Measurements from ENCODE around the gene LPCAT3.

Gene LPCAT3

DNA sequence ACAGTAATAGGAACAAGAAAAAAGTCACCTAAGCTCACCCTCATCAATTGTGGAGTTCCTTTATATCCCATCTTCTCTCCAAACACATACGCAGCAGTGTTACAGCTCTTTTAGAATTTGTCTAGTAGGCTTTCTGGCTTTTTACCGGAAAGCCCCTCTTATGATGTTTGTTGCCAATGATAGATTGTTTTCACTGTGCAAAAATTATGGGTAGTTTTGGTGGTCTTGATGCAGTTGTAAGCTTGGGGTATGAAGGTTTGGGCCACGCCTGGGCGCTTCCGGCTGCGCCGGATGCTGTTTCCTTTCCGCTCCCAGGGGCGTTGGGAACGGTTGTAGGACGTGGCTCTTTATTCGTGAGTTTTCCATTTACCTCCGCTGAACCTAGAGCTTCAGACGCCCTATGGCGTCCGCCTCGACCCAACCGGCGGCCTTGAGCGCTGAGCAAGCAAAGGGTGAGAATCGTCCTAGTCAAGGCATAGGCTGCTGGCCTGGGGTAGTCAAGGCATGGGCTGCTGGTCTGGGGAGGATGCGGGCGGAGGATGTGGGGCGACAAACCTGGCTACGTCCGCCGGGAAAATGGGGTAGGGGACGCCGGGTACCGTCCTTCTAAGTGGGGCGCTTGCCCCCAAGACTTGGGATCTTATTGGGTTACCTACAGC, 74.4 kb downstream of the LPCAT3 start, which contains the start of the genes C12orf57 and RNU7-1 (continued):
- TF ChIP-seq, protein P1, sequence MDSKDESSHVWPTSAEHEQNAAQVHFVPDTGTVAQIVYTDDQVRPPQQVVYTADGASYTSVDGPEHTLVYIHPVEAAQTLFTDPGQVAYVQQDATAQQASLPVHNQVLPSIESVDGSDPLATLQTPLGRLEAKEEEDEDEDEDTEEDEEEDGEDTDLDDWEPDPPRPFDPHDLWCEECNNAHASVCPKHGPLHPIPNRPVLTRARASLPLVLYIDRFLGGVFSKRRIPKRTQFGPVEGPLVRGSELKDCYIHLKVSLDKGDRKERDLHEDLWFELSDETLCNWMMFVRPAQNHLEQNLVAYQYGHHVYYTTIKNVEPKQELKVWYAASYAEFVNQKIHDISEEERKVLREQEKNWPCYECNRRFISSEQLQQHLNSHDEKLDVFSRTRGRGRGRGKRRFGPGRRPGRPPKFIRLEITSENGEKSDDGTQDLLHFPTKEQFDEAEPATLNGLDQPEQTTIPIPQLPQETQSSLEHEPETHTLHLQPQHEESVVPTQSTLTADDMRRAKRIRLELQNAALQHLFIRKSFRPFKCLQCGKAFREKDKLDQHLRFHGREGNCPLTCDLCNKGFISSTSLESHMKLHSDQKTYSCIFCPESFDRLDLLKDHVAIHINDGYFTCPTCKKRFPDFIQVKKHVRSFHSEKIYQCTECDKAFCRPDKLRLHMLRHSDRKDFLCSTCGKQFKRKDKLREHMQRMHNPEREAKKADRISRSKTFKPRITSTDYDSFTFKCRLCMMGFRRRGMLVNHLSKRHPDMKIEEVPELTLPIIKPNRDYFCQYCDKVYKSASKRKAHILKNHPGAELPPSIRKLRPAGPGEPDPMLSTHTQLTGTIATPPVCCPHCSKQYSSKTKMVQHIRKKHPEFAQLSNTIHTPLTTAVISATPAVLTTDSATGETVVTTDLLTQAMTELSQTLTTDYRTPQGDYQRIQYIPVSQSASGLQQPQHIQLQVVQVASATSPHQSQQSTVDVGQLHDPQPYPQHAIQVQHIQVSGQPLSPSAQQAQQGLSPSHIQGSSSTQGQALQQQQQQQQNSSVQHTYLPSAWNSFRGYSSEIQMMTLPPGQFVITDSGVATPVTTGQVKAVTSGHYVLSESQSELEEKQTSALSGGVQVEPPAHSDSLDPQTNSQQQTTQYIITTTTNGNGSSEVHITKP (tag by site-specific recombination; IDR thresholded peaks at IDR 0.05): peak; percentile 36
- TF ChIP-seq GLI4 (tag by site-specific recombination; IDR thresholded peaks at IDR 0.05): peak; percentile 55; the same call in 1 of the 2 replicates
- TF ChIP-seq ZNF350 (tag by site-specific recombination; IDR thresholded peaks at IDR 0.05): no peak
- peak; percentile 38; the same call in 1 of the 2 replicates for TF ChIP-seq ZNF518A (tag by site-specific recombination; conservative IDR thresholded peaks at IDR 0.05; ENCODE audit: low read depth)
- TF ChIP-seq ZNF692 (tag by site-specific recombination; IDR thresholded peaks at IDR 0.05): no peak; the same call in 1 of the 2 replicates
- TF ChIP-seq ZSCAN30 (tag by site-specific recombination; IDR thresholded peaks at IDR 0.05): peak; percentile 62
- TF ChIP-seq SP7 (tag by site-specific recombination; IDR thresholded peaks at IDR 0.05): peak; percentile 70
- TF ChIP-seq, protein P2, sequence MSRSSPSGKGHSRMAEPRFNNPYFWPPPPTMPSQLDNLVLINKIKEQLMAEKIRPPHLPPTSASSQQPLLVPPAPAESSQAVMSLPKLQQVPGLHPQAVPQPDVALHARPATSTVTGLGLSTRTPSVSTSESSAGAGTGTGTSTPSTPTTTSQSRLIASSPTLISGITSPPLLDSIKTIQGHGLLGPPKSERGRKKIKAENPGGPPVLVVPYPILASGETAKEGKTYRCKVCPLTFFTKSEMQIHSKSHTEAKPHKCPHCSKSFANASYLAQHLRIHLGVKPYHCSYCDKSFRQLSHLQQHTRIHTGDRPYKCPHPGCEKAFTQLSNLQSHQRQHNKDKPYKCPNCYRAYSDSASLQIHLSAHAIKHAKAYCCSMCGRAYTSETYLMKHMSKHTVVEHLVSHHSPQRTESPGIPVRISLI (tag by site-specific recombination; IDR thresholded peaks at IDR 0.05): no peak
- no peak for TF ChIP-seq ZNF354C (tag by site-specific recombination; IDR thresholded peaks at IDR 0.05; ENCODE audit: borderline replicate concordance, low read depth)
- TF ChIP-seq ZNF341 (tag by site-specific recombination; IDR thresholded peaks at IDR 0.05; ENCODE audit: low read depth): peak; percentile 37; the same call in 1 of the 2 replicates
- peak; percentile 50; the same call in 1 of the 2 replicates for TF ChIP-seq INSM2 (tag by site-specific recombination; IDR thresholded peaks at IDR 0.05)
- TF ChIP-seq KLF10 (tag by site-specific recombination; IDR thresholded peaks at IDR 0.05): peak; percentile 86
- TF ChIP-seq OVOL3 (tag by site-specific recombination; IDR thresholded peaks at IDR 0.05): peak; percentile 5; the same call in 1 of the 2 replicates
- no peak for TF ChIP-seq ZNF248 (tag by site-specific recombination; IDR thresholded peaks at IDR 0.05)
- TF ChIP-seq ZNF76 (tag by site-specific recombination; IDR thresholded peaks at IDR 0.05; ENCODE audit: borderline replicate concordance, low read depth): peak; percentile 80
- peak; percentile 56; the same call in 1 of the 2 replicates for TF ChIP-seq ZNF10 (tag by site-specific recombination; IDR thresholded peaks at IDR 0.05)
- TF ChIP-seq ZNF658 (tag by site-specific recombination; IDR thresholded peaks at IDR 0.05): no peak
- TF ChIP-seq ZBTB44 (tag by site-specific recombination; IDR thresholded peaks at IDR 0.05): peak; percentile 62
- peak; percentile 47; the same call in 1 of the 2 replicates for TF ChIP-seq ZNF768 (tag by site-specific recombination; IDR thresholded peaks at IDR 0.05)
- TF ChIP-seq, protein P3, sequence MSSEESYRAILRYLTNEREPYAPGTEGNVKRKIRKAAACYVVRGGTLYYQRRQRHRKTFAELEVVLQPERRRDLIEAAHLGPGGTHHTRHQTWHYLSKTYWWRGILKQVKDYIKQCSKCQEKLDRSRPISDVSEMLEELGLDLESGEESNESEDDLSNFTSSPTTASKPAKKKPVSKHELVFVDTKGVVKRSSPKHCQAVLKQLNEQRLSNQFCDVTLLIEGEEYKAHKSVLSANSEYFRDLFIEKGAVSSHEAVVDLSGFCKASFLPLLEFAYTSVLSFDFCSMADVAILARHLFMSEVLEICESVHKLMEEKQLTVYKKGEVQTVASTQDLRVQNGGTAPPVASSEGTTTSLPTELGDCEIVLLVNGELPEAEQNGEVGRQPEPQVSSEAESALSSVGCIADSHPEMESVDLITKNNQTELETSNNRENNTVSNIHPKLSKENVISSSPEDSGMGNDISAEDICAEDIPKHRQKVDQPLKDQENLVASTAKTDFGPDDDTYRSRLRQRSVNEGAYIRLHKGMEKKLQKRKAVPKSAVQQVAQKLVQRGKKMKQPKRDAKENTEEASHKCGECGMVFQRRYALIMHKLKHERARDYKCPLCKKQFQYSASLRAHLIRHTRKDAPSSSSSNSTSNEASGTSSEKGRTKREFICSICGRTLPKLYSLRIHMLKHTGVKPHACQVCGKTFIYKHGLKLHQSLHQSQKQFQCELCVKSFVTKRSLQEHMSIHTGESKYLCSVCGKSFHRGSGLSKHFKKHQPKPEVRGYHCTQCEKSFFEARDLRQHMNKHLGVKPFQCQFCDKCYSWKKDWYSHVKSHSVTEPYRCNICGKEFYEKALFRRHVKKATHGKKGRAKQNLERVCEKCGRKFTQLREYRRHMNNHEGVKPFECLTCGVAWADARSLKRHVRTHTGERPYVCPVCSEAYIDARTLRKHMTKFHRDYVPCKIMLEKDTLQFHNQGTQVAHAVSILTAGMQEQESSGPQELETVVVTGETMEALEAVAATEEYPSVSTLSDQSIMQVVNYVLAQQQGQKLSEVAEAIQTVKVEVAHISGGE (tag by site-specific recombination; conservative IDR thresholded peaks at IDR 0.05; ENCODE audit: low read depth): peak; percentile 91

Measured in HEK293 (cell line).